Upper lobe of left lung (tissue), 6 donors: ENCODE data around the gene C1orf87. TPM values are rescaled to one million over a fixed set of nuclear protein-coding genes. Genes with fewer than 3 reads are reported as not detected.

Experiments used
- ATAC-seq, 2 donors: fragments of 200-7000 bp; cut with Tn5 transposase; one replicate each; pipeline ENCODE4 v1.9.1; 2022; ENCODE audit warnings: mild to moderate bottlenecking in 2 of 2, moderate library complexity in 2 of 2; ENCODE audit not compliant: low FRiP score in 2 of 2
- DNase-seq, 2 donors: peaks; one replicate each; pipeline ENCODE4 v3.0.0-alpha.2; 2019 to 2020
- H3K27ac ChIP-seq, 4 donors: fragments of 200-600 bp; sonication (generic); one replicate each; pipeline ENCODE4 v1.5.1; 2016 to 2019
- H3K27me3 ChIP-seq, 4 donors: fragments of 200-600 bp; sonication (generic); one replicate each; pipeline ENCODE4 v1.5.1; 2017 to 2019
- H3K36me3 ChIP-seq, 4 donors: fragments of 200-600 bp; sonication (generic); one replicate each; pipeline ENCODE4 v1.5.1; 2016 to 2019
- H3K4me1 ChIP-seq, 4 donors: fragments of 200-600 bp; sonication (generic); one replicate each; pipeline ENCODE4 v1.5.1; 2018 to 2019
- H3K4me3 ChIP-seq, 4 donors: fragments of 200-600 bp; sonication (generic); one replicate each; pipeline ENCODE4 v1.5.1; 2017 to 2019; ENCODE audit warnings: mild to moderate bottlenecking in 2 of 4, moderate library complexity in 1 of 4
- H3K9me3 ChIP-seq, 4 donors: fragments of 200-600 bp; sonication (generic); one replicate each; pipeline ENCODE4 v1.5.1; 2018 to 2019
- CTCF ChIP-seq, 6 experiments: fragments of 450-650 bp in 4 of 6; fragments of 200-600 bp in 2 of 6; sonication (generic) in 2 of 6; IDR thresholded peaks; one replicate each; pipeline ENCODE4 v1.5.1; 2016 to 2019; ENCODE audit warnings: antibody characterized with exemption in 6 of 6
- EP300 ChIP-seq, 4 donors: sonication (generic); formaldehyde crosslinking; IDR thresholded peaks; one replicate each; pipeline ENCODE4 v1.5.1; 2017; ENCODE audit warnings: antibody characterized with exemption in 4 of 4, control low read depth in 2 of 4
- POLR2A ChIP-seq, 4 donors: fragments of 450-650 bp; IDR thresholded peaks; one replicate each; pipeline ENCODE4 v1.5.1; 2016 to 2017; ENCODE audit warnings: antibody characterized with exemption in 4 of 4, mild to moderate bottlenecking in 2 of 4
- POLR2AphosphoS5 ChIP-seq, 2 donors: sonication (generic); formaldehyde crosslinking; IDR thresholded peaks; one replicate each; pipeline ENCODE4 v1.5.1; 2017; ENCODE audit warnings: antibody characterized with exemption in 2 of 2
- WGBS, 2 donors: methylation state at CpG; one replicate each; pipeline ENCODE4 v1.1.5; 2017 to 2018; 5-methylcytosine and 5-hydroxymethylcytosine counted together
- total RNA-seq, 6 donors: library from RNA; depleted of rRNA in 4 of 6; stranded (reverse); fragments of >200 nt in 4 of 6; gene quantifications; one replicate each; pipeline versions ENCODE4 v1.1.0 to v1.2.1, GENCODE V29; 2016 to 2021
- donor health status: DM: no; HTN: no; CAD: no; lungs with moderate emphysema.
- donor health status: DM: no; HTN: yes; CAD: no; lungs with severe emphysema.

The C1orf87 gene
- total RNA-seq, 6 donors from 2014 or later, result 0.40 to 26.1 (median 4.8) TPM

GRCh38 chr1:60008500-60008899 is 65.1 kb downstream of the C1orf87 start:
- H3K36me3 ChIP-seq, result no peaks in the 10 kb centered on the region
- 70 to 82% methylated on average over 4 of the region's 4 CpGs for WGBS, 2 donors
- H3K9me3 ChIP-seq, result no peaks in the 10 kb centered on the region
- no peaks in the 10 kb centered on the region for H3K4me1 ChIP-seq
- no peaks in the 10 kb centered on the region for H3K27me3 ChIP-seq
- ATAC-seq, result no peak
- no peak overlapping the region for H3K27ac ChIP-seq
- DNase-seq, result no peak
- H3K4me3 ChIP-seq, result no peak overlapping the region
- no peak for TF ChIP-seq POLR2A (IDR thresholded peaks at IDR 0.05)
- TF ChIP-seq POLR2AphosphoS5 (IDR thresholded peaks at IDR 0.05), result no peak
- no peak for TF ChIP-seq EP300 (IDR thresholded peaks at IDR 0.05)
- no peak for TF ChIP-seq CTCF (IDR thresholded peaks at IDR 0.05)

GRCh38 chr1:60000625-60001024 is 72.9 kb downstream of the C1orf87 start:
- DNase-seq (no peak), ATAC-seq (no peak)
- Histone ChIP-seq H3K4me3 (no peak overlapping the region), H3K9me3 (no peaks in the 10 kb centered on the region), H3K27ac (no peak overlapping the region), H3K36me3 (no peaks in the 10 kb centered on the region), H3K4me1 (no peaks in the 10 kb centered on the region), H3K27me3 (no peaks in the 10 kb centered on the region)
- WGBS, 2 donors, result 74 to 79% methylated on average over 3 of the region's 3 CpGs
- TF ChIP-seq CTCF (IDR thresholded peaks at IDR 0.05) (no peak), EP300 (IDR thresholded peaks at IDR 0.05) (no peak), POLR2A (IDR thresholded peaks at IDR 0.05) (no peak), POLR2AphosphoS5 (IDR thresholded peaks at IDR 0.05) (no peak)

- ATAC-seq, result no peak
- WGBS, 2 donors, result 57 to 82% methylated on average over 2 of the region's 2 CpGs
- H3K9me3 ChIP-seq, result no peaks in the 10 kb centered on the region
- no peak overlapping the region for H3K4me3 ChIP-seq
- no peak for DNase-seq
- no peaks in the 10 kb centered on the region for H3K27me3 ChIP-seq
- no peaks in the 10 kb centered on the region for H3K36me3 ChIP-seq
- H3K4me1 ChIP-seq, result no peaks in the 10 kb centered on the region
- TF ChIP-seq EP300 (IDR thresholded peaks at IDR 0.05) (no peak), CTCF (IDR thresholded peaks at IDR 0.05) (no peak)
- no peak overlapping the region for H3K27ac ChIP-seq
These were observed 73.8 kb downstream of the C1orf87 start for GRCh38 chr1:59999746-60000145.

GRCh38 chr1:59999006-59999405 is 74.6 kb downstream of the C1orf87 start:
- Histone ChIP-seq H3K9me3 (no peaks in the 10 kb centered on the region), H3K27ac (no peak overlapping the region), H3K4me3 (no peak overlapping the region), H3K4me1 (no peaks in the 10 kb centered on the region), H3K36me3 (no peaks in the 10 kb centered on the region), H3K27me3 (no peaks in the 10 kb centered on the region)
- TF ChIP-seq POLR2A (IDR thresholded peaks at IDR 0.05) (no peak), CTCF (IDR thresholded peaks at IDR 0.05) (no peak), EP300 (IDR thresholded peaks at IDR 0.05) (no peak), POLR2AphosphoS5 (IDR thresholded peaks at IDR 0.05) (no peak)
- ATAC-seq (no peak), DNase-seq (no peak)
- 81 to 83% methylated on average over 3 of the region's 3 CpGs for WGBS, 2 donors

GRCh38 chr1:59997479-59998115 is 76.0 kb downstream of the C1orf87 start:
- no peak for DNase-seq
- Histone ChIP-seq H3K27ac (no peak overlapping the region), H3K9me3 (no peaks in the 10 kb centered on the region), H3K4me1 (no peaks in the 10 kb centered on the region), H3K4me3 (no peak overlapping the region), H3K27me3 (no peaks in the 10 kb centered on the region), H3K36me3 (no peaks in the 10 kb centered on the region)
- WGBS, 2 donors, result 30 to 44% methylated on average over 2 of the region's 2 CpGs
- no peak for ATAC-seq
- no peak for TF ChIP-seq POLR2A (IDR thresholded peaks at IDR 0.05)
- no peak for TF ChIP-seq POLR2AphosphoS5 (IDR thresholded peaks at IDR 0.05)
- no peak for TF ChIP-seq CTCF (IDR thresholded peaks at IDR 0.05)
- no peak for TF ChIP-seq EP300 (IDR thresholded peaks at IDR 0.05)
